ENCODE measurements around the gene KLHL1. TPM values are rescaled to one million over a fixed set of nuclear protein-coding genes. Genes with fewer than 3 reads are reported as not detected.

Gene KLHL1
- total RNA-seq, 1 experiment from 2014 or later, result not detected

GRCh38 chr13:69683921-69684686 is 424.1 kb downstream of the KLHL1 start:
- TF ChIP-seq TCF7L2 (IDR thresholded peaks at IDR 0.05; ENCODE audit: low read depth, low read length), result no peak
- no peak for TF ChIP-seq POLR2AphosphoS5 (IDR thresholded peaks at IDR 0.05; ENCODE audit: low read depth, low read length)
- TF ChIP-seq REST (IDR thresholded peaks at IDR 0.05; ENCODE audit: insufficient read depth in 1 of 2, low read depth in 2 of 2, low read length in 1 of 2), result no peak
- TF ChIP-seq CTCF (IDR thresholded peaks at IDR 0.05), result no peak
- intact Hi-C loops (cut with micrococcal nuclease; ENCODE audit: unreplicated experiment), result no loop called here
- POLR2A ChIA-PET, result no interaction called here

GRCh38 chr13:69681722-69682121 is 426.5 kb downstream of the KLHL1 start:
- Histone ChIP-seq H3K4me3 (ENCODE audit: low read depth in 2 of 2, low read length in 2 of 2) (no peak overlapping the region), H3K27me3 (ENCODE audit: control insufficient read depth, insufficient read depth, low read length) (no peaks in the 10 kb centered on the region), H3K36me3 (ENCODE audit: control insufficient read depth, insufficient read depth, low read length) (no peaks in the 10 kb centered on the region), H3K4me1 (ENCODE audit: control insufficient read depth, insufficient read depth, low read length) (no peaks in the 10 kb centered on the region), H3K9me3 (ENCODE audit: control insufficient read depth, insufficient read depth, low read depth, low read length) (no peaks in the 10 kb centered on the region), H3K27ac (ENCODE audit: low read length) (no peak overlapping the region)
- no peak for TF ChIP-seq SIN3A (IDR thresholded peaks at IDR 0.05; ENCODE audit: borderline replicate concordance, insufficient read depth, low read depth, low read length)
- TF ChIP-seq CTCF (IDR thresholded peaks at IDR 0.05), result no peak
- TF ChIP-seq TCF7L2 (IDR thresholded peaks at IDR 0.05; ENCODE audit: low read depth, low read length), result no peak
- no peak for TF ChIP-seq POLR2AphosphoS5 (IDR thresholded peaks at IDR 0.05; ENCODE audit: low read depth, low read length)
- no peak for TF ChIP-seq REST (IDR thresholded peaks at IDR 0.05; ENCODE audit: insufficient read depth in 1 of 2, low read depth in 2 of 2, low read length in 1 of 2)
- DNase-seq (ENCODE audit: low read depth, low spot score), result no peak
- BruUV-seq (replicated peaks), result no TSS peak
- ATAC-seq, result no peak
- ChIA-PET CTCF (no interaction called here), POLR2A (no interaction called here)
- intact Hi-C loops (cut with micrococcal nuclease; ENCODE audit: unreplicated experiment), result no loop called here
- in situ Hi-C loops (cut with HindIII; ENCODE audit: low pct_unique_long_range_greater_than_20kb, low sequenced_read_pairs), result no loop called here

More at GRCh38 chr13:69683921-69684686, 424.1 kb downstream of the KLHL1 start:
- in situ Hi-C loops (cut with HindIII; ENCODE audit: low pct_unique_long_range_greater_than_20kb, low sequenced_read_pairs), result no loop called here
- DNase-seq (ENCODE audit: low read depth, low spot score) (no peak), ATAC-seq (no peak)
- no peaks in the 10 kb centered on the region for H3K9me3 ChIP-seq (ENCODE audit: control insufficient read depth, insufficient read depth, low read depth, low read length)
- no TSS peak for BruUV-seq (replicated peaks)
- H3K36me3 ChIP-seq (ENCODE audit: control insufficient read depth, insufficient read depth, low read length), result no peaks in the 10 kb centered on the region
- H3K4me3 ChIP-seq (ENCODE audit: low read depth in 2 of 2, low read length in 2 of 2), result no peak overlapping the region
- H3K27ac ChIP-seq (ENCODE audit: low read length), result no peak overlapping the region
- no peaks in the 10 kb centered on the region for H3K27me3 ChIP-seq (ENCODE audit: control insufficient read depth, insufficient read depth, low read length)
- CTCF ChIA-PET, result no interaction called here
- no peaks in the 10 kb centered on the region for H3K4me1 ChIP-seq (ENCODE audit: control insufficient read depth, insufficient read depth, low read length)

All from Panc1 (cell line).